Pons (tissue), 1 donor: ENCODE data around the gene KRTAP10-8.
"Not testable (repeated sequence)": the region's sequence is repeated elsewhere in the genome, so short reads cannot be mapped to it uniquely, and the experiment has no call there.

ENCODE experiments used
- DNase-seq: peaks from one replicate; pipeline ENCODE4 v3.0.0-alpha.2; 2016; ENCODE audit warnings: low spot score

KRTAP10-8 gene

GRCh38 chr21:44599264-44600029, 12.4 kb upstream of the KRTAP10-8 start:
- DNase-seq = no peak

GRCh38 chr21:44600118-44600978, 11.5 kb upstream of the KRTAP10-8 start, which contains the start of gene KRTAP10-7:
Gene KRTAP10-7 (plus strand): TSS chr21:44600597. CDS start chr21:44600622, 25 bp downstream.
- not testable (repeated sequence) for DNase-seq

GRCh38 chr21:44601091-44601490, 10.8 kb upstream of the KRTAP10-8 start:
- DNase-seq = not testable (repeated sequence)

GRCh38 chr21:44601596-44602462, 10.1 kb upstream of the KRTAP10-8 start:
- DNase-seq = no peak

- DNase-seq = no peak
These were observed 9.4 kb upstream of the KRTAP10-8 start for GRCh38 chr21:44602463-44602850.

GRCh38 chr21:44603109-44603875, 8.6 kb upstream of the KRTAP10-8 start:
- DNase-seq = no peak

- no peak for DNase-seq
These were observed 8.0 kb upstream of the KRTAP10-8 start for GRCh38 chr21:44603911-44604310.

GRCh38 chr21:44606495-44606894, 5.4 kb upstream of the KRTAP10-8 start:
- no peak for DNase-seq

GRCh38 chr21:44609193-44609592, 2.7 kb upstream of the KRTAP10-8 start:
- DNase-seq = no peak

- DNase-seq = not testable (repeated sequence)
These were observed 1.6 kb upstream of the KRTAP10-8 start for GRCh38 chr21:44610157-44610843.

GRCh38 chr21:44611551-44611950, 328 bp upstream of the KRTAP10-8 start:
- DNase-seq = no peak

GRCh38 chr21:44612669-44613229, 870 bp downstream of the KRTAP10-8 start:
- DNase-seq = no peak

- no peak for DNase-seq
These were observed 1.7 kb downstream of the KRTAP10-8 start for GRCh38 chr21:44613386-44614155.

- no peak for DNase-seq
These were observed 2.3 kb downstream of the KRTAP10-8 start for GRCh38 chr21:44614161-44614631.

GRCh38 chr21:44614961-44615391, 3.1 kb downstream of the KRTAP10-8 start:
- no peak for DNase-seq

GRCh38 chr21:44615466-44615865, 3.6 kb downstream of the KRTAP10-8 start:
- no peak for DNase-seq

- DNase-seq = no peak
These were observed 4.2 kb downstream of the KRTAP10-8 start for GRCh38 chr21:44615911-44616590.

- DNase-seq = no peak
These were observed 4.7 kb downstream of the KRTAP10-8 start for GRCh38 chr21:44616591-44616926.

- DNase-seq = no peak
These were observed 5.2 kb downstream of the KRTAP10-8 start for GRCh38 chr21:44617071-44617501.
